HepG2 (cell line): Measurements from ENCODE around the gene DVL3.

ENCODE experiments used
- FOXM1 ChIP-seq: sonication (generic); formaldehyde crosslinking; IDR thresholded peaks from 2 replicates; pipeline ENCODE4 v1.5.0; 2020; ENCODE audit warnings: missing genetic modification reagents
- NFIC ChIP-seq: IDR thresholded peaks from 2 replicates; pipeline ENCODE4 v1.6.1; 2012; ENCODE audit warnings: mild to moderate bottlenecking, low read length, inconsistent platforms
- ZFP90 ChIP-seq: sonication (generic); formaldehyde crosslinking; IDR thresholded peaks from 2 replicates; pipeline ENCODE4 v1.8.0; 2022; ENCODE audit warnings: missing genetic modification reagents, mild to moderate bottlenecking, inconsistent platforms, borderline replicate concordance
- ZNF143 ChIP-seq: sonication (generic); formaldehyde crosslinking; IDR thresholded peaks from 2 replicates; pipeline ENCODE4 v1.4.0; 2020; ENCODE audit warnings: missing genetic modification reagents
- ZNF558 ChIP-seq: sonication (generic); formaldehyde crosslinking; IDR thresholded peaks from 2 replicates; pipeline ENCODE4 v1.9.0; 2022; ENCODE audit warnings: mild to moderate bottlenecking, missing genetic modification reagents, borderline replicate concordance
- ZSCAN29 ChIP-seq: sonication (generic); formaldehyde crosslinking; conservative IDR thresholded peaks from 2 replicates; pipeline ENCODE4 v1.4.0; 2020; ENCODE audit warnings: mild to moderate bottlenecking, missing genetic modification reagents

- TF ChIP-seq ZNF143 (no peak), FOXM1 (no peak), ZFP90 (CRISPR knock-in tag) (no peak), NFIC (no peak), ZSCAN29 (CRISPR knock-in tag) (no peak), ZNF558 (no peak)
Observed at GRCh38 chr3:184160456-184160855, 5.3 kb downstream of the DVL3 start.
